Adipocyte (in vitro differentiated cells): ENCODE measurements around the gene ZDHHC14.
"Not testable (repeated sequence)": the region's sequence is repeated elsewhere in the genome, so short reads cannot be mapped to it uniquely, and the experiment has no call there.

ENCODE experiments used
- DNase-seq: peaks from one replicate; pipeline ENCODE4 v3.0.0-alpha.2; 2015; ENCODE audit warnings: low read depth
- H3K27me3 ChIP-seq: replicated peaks from 2 replicates; pipeline ENCODE4 v1.7.0; 2013; ENCODE audit warnings: mild to moderate bottlenecking, low read length, moderate library complexity; ENCODE audit not compliant: control insufficient read depth, insufficient read depth
- H3K36me3 ChIP-seq: 2 replicates; pipeline ENCODE4 v1.7.0; 2013; ENCODE audit warnings: low read length, mild to moderate bottlenecking, moderate library complexity; ENCODE audit not compliant: control insufficient read depth, insufficient read depth, severe bottlenecking
- H3K4me1 ChIP-seq: 2 replicates; pipeline ENCODE4 v1.7.0; 2013; ENCODE audit warnings: mild to moderate bottlenecking, low read length, moderate library complexity; ENCODE audit not compliant: control insufficient read depth, insufficient read depth
- H3K4me3 ChIP-seq: 2 replicates; pipeline ENCODE4 v1.7.0; 2013; ENCODE audit warnings: mild to moderate bottlenecking, low read length, moderate library complexity
- H3K9ac ChIP-seq: 2 replicates; pipeline ENCODE4 v1.7.0; 2013; ENCODE audit warnings: mild to moderate bottlenecking, low read length, moderate library complexity
- H3K9me3 ChIP-seq: 2 replicates; pipeline ENCODE4 v1.7.0; 2013; ENCODE audit warnings: mild to moderate bottlenecking, low read length, moderate library complexity; ENCODE audit not compliant: control insufficient read depth

The ZDHHC14 gene

DNA sequence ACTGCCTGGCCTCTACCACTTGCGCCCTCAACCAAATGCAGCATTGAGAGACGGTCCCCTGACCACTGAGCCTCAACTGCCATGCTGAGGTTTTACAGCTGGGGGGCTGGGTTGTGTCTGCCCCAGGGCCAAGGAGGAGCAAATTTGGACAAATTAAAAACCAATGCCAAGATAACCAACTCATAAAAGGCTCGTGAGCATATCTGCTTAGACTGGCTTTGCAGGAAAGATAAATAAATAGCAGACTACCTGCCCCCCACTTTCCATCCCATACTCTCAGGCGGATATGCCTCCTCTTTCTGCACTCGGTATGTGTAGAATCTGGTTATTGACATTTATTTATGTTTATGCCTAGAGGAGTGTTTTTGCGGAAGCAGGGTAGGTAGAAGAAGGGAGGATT is 76.8 kb downstream of the ZDHHC14 start:
- H3K9me3 ChIP-seq, result no peaks in the 10 kb centered on the region
- DNase-seq, result no peak
- no peak overlapping the region for H3K4me3 ChIP-seq
- no peaks in the 10 kb centered on the region for H3K27me3 ChIP-seq
- H3K4me1 ChIP-seq, result no peaks in the 10 kb centered on the region
- no peak overlapping the region for H3K9ac ChIP-seq
- H3K36me3 ChIP-seq, result no peaks in the 10 kb centered on the region

DNA sequence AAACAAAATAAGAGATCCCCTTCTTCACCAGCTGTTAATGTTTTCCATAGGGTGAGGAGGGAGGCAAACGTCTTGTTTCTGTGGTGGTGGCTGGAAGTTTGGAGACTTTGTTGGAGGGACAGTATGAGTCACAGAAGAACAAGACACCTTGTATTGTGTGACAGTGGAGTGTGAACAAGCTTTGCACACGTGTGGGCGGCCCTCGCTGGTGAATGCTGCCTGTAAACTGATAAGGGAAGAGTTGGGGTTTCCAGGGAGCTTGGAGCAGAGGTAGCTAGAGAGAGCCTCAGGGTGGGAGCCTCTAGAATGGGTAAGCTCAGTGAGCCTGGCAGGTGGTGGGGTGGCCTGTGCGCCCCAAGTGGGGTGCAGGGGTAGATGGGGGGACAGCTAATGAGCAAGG is 78.3 kb downstream of the ZDHHC14 start:
- H3K9ac ChIP-seq, result no peak overlapping the region
- H3K9me3 ChIP-seq, result no peaks in the 10 kb centered on the region
- no peak for DNase-seq
- no peaks in the 10 kb centered on the region for H3K36me3 ChIP-seq
- H3K4me3 ChIP-seq, result no peak overlapping the region
- no peaks in the 10 kb centered on the region for H3K4me1 ChIP-seq
- H3K27me3 ChIP-seq, result no peaks in the 10 kb centered on the region

DNA sequence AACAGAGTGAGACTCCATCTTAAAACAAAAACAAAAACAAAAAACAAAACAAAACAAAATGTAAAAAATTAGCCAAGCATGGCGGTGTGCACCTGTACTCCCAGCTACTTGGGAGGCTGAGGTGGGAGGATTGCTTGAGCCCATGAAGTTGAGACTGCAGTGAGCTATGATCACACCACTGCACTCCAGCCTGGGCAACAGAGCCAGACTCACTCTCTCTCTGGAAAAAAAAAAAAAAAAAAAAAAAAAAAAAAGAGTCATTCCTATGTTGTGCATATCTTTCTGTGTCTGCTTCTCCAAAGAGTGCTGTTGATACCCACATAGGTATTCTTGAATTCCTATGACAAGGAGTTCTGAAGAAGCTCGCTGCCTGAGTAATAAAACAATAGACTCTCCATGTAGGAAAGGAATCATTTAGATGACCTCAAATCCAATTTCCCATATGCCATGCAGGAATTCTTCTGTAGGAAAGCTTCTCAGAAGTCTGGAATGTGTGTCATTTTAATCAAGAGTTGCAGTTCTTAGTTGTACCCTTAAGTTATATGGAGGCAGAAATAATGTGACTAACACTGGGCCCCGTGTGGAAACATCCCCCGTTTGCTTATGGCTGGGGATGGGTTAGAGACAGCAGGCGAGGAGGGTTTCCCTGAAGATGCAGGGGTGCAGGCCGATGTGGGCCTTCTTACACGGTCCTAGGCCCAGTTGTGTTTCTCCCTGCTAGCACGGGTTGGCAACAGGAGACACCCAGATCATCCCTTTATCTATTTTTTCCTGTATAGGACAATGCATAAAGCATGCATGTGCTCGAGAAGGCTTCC is 79.4 kb downstream of the ZDHHC14 start:
- Histone ChIP-seq H3K36me3 (no peaks in the 10 kb centered on the region), H3K4me1 (peaks cover 2% of the 10 kb centered on the region), H3K9ac (no peak overlapping the region), H3K27me3 (no peaks in the 10 kb centered on the region), H3K4me3 (no peak overlapping the region), H3K9me3 (no peaks in the 10 kb centered on the region)
- DNase-seq, result peak; percentile 15

DNA sequence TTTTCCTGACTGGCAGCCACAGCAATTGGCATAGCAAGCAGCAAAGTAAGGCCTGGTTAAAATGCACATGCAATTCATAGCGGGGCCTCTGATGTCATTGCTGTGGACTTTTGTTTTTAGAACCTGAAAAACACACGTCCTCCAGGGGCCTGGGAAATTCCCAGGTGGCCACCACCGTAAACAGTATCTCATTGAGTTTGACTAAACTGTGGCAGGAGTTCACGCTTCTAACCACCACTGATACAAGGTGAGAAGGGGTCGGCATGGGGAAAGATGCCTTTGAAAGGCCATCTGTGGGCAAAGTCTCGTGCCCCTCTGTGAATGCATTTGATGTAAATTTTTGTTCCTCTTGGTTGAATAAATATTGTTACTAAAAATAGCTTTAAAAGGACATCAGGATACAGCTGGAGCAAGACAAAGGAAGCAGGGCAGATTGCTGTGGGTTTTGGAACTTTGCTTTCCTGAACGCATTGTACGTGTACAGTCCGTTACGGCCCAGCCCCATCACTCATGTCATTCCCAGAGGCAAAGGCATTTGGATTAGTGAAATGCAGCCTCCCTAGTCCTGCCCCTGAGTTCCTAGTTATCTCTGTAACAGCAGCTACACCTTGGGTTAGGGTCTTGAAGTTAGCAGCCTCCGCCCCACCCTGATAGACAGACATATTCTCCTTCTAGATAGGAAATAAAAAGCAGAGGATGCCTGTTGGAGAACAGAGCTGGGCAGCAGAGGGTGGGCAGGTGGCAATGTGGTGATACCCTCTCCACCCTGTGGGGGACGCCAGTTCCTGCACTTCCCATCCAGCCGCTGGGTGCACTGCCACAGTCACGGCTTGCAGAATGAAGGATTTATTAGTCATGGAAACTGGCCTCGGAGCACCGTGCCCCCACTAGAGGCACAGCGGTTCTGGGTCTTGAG is 80.3 kb downstream of the ZDHHC14 start:
- no peaks in the 10 kb centered on the region for H3K9me3 ChIP-seq

DNA sequence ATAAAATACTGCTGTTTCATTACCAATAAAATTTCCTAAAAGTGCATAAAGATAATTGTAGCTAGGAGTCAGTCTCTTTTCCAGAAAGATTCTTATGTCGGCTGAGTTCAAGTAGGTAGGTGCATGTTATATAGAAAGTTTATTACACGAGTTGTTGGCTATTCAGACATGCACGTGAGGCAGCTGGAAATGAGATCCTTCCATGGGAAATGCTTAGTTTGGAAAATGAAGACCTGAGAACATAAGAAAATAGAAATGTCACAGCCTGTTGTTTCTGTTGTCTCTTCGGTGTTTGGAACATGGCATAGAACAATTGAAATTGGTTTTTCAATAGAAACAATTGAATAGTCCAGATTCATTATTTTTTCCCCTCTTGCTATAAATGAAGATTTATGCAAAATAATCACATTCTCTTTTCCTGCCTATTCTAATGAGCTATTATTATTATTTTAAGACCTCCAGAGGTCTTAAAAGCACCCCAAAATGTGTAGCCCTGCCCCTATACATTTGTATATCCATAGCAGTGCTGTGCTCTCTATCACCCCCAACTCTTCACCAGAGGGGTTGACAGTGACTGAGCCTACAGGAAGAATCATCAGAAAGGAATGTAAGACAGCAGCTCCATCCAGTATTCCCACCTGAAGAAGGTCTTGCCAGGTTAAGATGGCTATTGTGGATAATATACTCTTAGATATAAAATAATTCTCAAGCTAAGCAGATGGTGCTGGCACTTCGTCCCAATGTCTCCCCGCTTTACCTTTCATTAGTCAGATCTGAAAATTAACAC is 82.2 kb downstream of the ZDHHC14 start:
- Histone ChIP-seq H3K9ac (no peak overlapping the region), H3K4me3 (no peak overlapping the region), H3K27me3 (no peaks in the 10 kb centered on the region), H3K4me1 (peaks cover 2% of the 10 kb centered on the region), H3K9me3 (no peaks in the 10 kb centered on the region), H3K36me3 (no peaks in the 10 kb centered on the region)
- DNase-seq, result no peak

More for the DNA sequence above, 80.3 kb downstream of the ZDHHC14 start:
- H3K4me1 ChIP-seq, result peaks cover 2% of the 10 kb centered on the region
- no peak overlapping the region for H3K4me3 ChIP-seq
- no peak for DNase-seq
- H3K27me3 ChIP-seq, result no peaks in the 10 kb centered on the region
- no peak overlapping the region for H3K9ac ChIP-seq
- H3K36me3 ChIP-seq, result no peaks in the 10 kb centered on the region

DNA sequence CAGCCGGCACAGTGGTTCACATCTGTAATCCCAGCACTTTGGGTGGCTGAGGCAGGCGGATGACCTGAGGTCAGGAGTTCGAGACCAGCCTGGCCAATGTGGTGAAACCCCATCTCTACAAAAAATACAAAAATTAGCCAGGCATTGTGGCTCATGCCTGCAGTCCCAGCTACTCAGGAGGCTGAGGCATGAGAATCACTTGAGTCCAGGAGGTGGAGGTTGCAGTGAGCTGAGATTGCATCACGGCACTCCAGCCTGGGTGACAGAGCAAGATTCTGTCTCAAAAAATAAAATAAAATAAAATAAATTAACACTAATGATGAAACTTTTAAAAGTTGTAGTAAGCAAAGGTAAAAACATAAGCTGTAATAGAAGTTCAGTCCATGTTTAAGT is 82.7 kb downstream of the ZDHHC14 start:
- not testable (repeated sequence) for H3K4me1 ChIP-seq, H3K36me3 ChIP-seq, H3K4me3 ChIP-seq, H3K9me3 ChIP-seq, H3K27me3 ChIP-seq, H3K9ac ChIP-seq, DNase-seq

DNA sequence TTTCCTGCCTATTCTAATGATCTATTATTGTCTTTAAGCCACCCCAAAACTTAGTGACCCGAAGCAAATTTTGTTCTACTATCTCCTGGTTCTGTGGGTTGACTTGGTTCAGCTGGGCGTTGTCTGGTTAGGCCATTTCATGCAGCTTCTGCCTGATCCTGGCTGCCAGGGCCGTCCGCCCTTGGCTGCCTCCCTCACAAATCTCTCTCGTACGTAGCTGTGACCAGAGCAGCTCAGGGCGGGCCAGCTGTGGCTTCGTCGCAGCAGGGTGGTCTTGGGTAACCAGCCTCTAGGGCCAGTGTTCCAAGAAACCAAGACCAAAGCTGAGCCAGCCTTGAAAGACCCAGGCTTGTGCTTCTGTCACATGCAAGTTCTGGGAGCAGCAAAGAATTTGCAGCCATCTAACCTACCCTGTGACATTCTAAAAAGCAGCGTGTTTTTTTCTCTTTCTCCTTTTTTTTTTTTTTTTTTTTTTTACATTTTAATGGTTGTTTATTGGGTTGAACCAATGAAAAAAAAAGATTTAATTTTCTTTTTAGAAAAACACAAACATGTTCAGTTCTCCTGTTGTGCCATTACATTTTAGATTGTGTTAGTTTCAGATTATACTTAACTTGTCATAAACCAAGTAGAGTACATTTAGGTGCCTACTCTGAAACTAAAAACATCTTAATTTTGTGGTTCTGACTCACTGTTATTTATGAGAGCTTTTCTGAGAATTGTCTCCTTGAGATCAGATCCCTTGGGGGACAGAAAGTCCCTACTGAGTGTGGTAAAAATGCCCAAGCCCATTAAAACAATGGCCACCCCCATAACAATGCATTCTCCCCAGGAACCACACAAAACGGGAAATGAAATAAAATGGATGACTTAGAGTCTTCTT is 83.9 kb downstream of the ZDHHC14 start:
- H3K36me3 ChIP-seq, result no peaks in the 10 kb centered on the region
- no peak overlapping the region for H3K4me3 ChIP-seq
- no peaks in the 10 kb centered on the region for H3K27me3 ChIP-seq
- peaks cover 2% of the 10 kb centered on the region for H3K4me1 ChIP-seq
- peak overlapping the region; percentile 49 for H3K9ac ChIP-seq
- no peaks in the 10 kb centered on the region for H3K9me3 ChIP-seq
- no peak for DNase-seq

DNA sequence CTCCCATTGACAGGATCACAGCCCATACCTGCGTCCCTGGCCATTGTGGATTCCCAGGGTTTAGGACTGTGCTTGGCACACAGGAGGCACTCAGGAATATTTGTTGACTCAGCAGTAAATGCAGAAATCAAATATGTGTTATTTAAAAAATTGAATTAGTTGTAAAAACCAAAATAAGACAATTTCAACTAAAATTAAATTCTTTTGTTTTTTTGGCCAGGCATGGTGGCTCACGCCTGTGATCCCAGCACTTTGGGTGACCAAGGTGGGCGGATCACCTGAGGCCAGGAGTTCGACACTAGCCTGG is 85.3 kb downstream of the ZDHHC14 start:
- no peak overlapping the region for H3K4me3 ChIP-seq
- H3K36me3 ChIP-seq, result no peaks in the 10 kb centered on the region
- no peaks in the 10 kb centered on the region for H3K27me3 ChIP-seq
- H3K9ac ChIP-seq, result no peak overlapping the region
- H3K9me3 ChIP-seq, result no peaks in the 10 kb centered on the region
- peaks cover 2% of the 10 kb centered on the region for H3K4me1 ChIP-seq
- DNase-seq, result no peak

DNA sequence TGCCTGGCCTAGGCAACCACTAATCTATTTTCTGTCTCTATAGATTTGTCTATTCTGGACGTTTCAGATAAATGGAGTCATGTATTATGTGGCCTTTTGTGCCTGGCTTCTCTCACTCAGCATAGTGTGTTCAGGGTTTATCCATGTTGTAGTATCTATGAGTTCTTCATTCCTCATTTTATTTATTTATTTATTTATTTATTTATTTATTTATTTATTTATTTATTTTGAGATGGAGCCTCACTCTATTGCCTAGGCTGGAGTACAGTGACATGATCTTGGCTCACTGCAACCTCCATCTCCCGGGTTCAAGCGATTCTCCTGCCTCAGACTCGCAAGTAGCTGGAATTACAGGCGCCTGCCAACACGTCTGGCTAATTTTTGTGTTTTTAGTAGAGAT is 86.3 kb downstream of the ZDHHC14 start:
- H3K9ac ChIP-seq, H3K4me1 ChIP-seq, H3K27me3 ChIP-seq, H3K9me3 ChIP-seq, DNase-seq, H3K36me3 ChIP-seq, H3K4me3 ChIP-seq: not testable (repeated sequence)

DNA sequence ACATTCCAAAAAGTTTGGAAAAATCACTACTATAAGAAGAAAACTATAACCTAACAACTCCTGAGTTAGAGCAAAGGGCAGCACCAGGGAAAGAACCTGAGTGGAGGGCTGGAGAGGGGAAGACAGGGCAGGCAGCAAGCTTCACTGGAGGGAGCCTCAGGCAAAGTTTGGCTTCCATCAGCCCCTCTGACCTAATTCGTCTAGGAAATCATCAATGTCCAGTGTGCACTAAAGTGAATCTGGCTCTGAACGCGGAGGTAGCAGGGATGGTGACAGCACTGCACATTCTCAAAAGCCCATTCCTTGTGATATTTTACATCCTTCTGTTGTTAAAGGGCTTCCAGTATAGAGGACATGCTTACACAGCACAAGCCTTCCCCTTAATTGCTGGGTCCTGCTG is 87.1 kb downstream of the ZDHHC14 start:
- H3K4me3 ChIP-seq, result no peak overlapping the region
- no peaks in the 10 kb centered on the region for H3K9me3 ChIP-seq
- no peak for DNase-seq
- peaks cover 2% of the 10 kb centered on the region for H3K4me1 ChIP-seq
- H3K9ac ChIP-seq, result no peak overlapping the region
- no peaks in the 10 kb centered on the region for H3K27me3 ChIP-seq
- H3K36me3 ChIP-seq, result no peaks in the 10 kb centered on the region
